AML-193 (cell line): ENCODE measurements around the gene ASXL2.
"Not testable (repeated sequence)": the region's sequence is repeated elsewhere in the genome, so short reads cannot be mapped to it uniquely, and the experiment has no call there.

Experiments used
- DNase-seq, 2 experiments: peaks; one replicate each; lab custom pipeline; 2025; lab: John Stamatoyannopoulos, UW

The ASXL2 gene

DNA sequence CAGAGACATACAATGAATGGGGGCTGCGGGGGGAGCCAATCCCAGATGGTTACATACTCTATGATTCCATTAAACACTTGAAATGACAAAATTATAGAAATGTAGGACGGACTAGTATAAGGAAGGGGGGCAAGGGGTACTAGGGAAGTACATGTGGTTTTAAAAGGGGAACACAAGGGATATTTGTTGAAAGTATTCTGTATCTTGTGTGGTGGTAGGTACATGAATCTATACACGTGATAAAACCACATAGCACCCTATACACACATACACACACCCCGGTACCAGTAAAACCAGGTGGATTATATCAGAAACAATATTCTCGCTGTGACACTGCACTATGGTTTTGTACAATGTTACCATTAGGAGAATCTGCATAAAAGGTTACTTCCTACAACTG lies 45.4 kb downstream of the ASXL2 start:
- DNase-seq: no peak

DNA sequence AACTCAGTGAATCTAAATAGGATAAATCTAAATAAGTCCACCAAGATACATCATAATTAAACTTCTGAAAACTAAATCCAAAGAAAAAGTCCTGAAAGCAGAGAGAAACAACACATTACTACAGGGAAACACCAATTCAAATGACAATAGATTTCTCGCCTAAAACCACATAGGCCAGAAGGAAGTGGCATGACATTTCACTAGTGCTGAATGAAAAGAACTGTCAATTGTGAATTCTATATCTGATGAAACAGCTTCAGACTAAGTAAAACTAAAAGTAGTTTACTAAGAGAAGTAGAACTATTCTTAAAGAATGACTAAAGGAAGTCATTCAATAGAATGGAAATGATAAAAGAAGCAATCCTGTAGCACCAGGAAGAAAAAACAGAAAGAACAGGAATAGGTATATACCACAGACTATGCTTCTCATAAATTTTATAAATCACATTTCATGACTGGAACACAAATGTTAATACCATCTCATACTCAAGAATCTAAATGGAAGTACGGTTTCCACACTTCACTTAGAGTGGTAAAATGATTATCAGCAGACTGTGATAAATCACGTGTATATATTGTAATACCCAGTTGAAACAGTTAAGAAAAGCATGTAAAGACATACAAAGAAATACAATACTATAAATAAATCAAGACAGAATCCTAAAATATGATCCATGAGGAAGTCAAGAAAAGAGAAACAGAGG lies 46.4 kb downstream of the ASXL2 start:
- DNase-seq: no peak

DNA sequence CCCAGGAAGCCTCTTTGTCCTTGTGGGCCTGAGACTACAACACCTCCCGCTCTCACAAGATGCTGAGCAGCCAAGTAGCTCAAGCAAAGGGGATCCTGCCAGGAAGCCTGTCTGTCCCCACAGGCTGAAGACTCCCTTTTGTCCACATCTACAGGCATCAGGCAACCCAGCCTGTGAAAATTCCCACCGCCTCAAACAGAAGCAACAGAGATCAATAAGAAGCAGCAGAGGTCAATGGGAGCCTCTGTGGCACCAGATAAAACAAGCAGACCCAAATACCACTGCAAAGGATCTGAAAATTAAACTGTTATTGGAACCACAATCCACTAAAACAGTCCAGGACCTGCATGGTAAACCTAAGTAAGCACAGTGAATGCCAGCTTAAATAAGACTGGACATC lies 48.5 kb downstream of the ASXL2 start:
- no peak for DNase-seq

DNA sequence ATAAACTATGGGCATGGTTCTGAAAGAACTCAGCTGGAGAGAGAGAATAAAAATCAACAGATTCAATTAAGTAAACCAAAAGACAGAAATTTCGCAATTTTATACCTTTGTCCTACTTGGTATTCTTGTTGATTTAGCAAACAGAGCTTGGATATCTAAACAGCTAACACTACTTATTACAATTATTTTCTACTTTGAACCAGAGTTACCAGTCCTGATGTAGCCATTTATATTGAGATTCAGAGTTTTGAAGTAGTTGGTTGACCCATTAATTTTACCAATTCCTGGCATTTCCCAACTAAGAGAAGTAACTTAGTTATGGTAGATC lies 48.9 kb downstream of the ASXL2 start:
- no peak for DNase-seq

DNA sequence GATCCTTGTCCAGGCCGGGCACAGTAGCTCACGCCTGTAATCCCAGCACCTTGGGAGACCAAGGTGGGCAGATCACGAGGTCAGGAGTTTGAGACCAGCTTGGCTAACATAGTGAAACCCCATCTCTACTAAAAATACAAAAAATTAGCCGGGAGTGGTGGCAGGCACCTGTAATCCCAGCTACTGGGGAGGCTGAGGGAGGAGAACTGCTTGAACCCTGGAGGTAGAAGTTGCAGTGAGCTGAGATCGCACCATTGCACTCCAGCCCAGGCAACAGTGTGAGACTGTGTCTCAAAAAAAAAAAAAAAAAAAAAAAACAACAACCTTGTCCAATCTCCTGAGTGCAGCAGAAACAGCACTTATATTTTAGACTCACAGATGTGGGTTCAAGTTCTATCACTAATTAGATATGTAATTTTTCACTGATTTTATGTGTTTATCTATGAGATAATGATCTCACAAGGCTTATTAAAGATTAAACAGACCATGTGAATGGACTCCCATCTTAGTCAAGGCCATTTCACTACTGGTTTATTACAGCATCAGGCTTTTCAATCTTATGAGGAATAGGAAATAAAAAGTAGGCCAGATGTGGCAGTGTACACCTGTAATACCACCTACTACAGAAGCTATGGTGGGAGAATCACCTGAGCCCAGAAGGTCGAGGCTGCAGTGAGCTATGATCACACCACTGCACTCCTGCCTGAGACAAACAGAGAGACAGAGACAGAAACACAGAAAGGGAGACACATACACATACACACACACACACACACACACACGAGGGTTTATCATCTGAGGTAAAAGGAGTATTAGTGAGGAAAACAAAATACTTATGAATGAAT lies 49.5 kb downstream of the ASXL2 start:
- DNase-seq: not testable (repeated sequence)

DNA sequence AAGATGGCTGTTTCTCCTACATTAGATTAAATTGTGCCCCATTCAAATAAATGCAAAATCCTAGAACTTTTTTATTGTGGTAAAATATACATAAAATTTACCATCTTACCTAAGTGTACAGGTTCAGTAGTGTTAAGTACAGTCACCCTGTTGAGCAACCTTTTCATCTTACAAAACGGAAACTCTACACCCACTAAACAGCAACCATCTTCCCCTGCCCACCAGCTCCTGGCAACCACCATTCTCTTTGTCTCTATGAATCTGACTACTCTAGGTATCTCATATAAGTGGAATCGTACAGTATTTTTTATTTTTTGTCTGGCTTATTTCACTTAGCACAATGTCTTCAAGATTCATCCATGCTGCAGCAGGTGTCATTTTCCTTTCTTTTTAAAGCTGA lies 53.0 kb downstream of the ASXL2 start:
- no peak for DNase-seq

DNA sequence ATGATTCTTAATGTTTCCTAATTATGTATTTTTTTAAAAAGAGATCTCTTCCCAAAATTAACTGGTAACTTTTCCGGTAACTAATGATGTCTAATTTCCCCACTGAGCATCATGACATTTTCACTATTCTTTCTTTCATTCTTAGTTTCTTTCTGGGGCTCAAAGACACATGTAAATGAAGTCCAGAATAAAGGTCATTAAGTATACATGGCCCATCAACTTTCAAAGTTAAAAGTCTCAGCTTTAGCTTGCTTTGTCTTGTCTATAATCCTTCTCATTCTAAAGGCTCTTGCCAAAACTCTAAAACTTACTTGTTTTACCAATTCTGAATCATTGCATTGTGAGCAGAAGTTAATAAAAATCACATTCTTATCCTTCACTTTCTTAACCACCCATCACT lies 53.6 kb downstream of the ASXL2 start:
- no peak for DNase-seq

DNA sequence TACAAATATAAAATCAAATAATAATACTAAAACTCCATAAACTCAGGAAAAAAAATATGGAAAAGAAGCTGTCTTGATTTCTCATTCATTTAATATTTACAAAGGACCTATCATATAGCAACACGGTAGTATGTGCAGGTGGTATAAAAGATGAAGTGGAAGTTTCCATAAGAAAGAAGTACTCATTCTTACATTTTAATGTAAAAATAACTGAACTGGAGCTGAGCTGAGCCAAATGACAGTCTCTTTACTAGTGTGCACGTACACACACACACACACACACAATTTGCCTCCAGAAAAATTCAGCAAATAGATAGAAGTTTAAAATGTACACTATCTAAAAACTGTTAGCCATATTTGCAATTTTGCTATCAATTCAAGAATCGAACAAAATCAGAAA lies 54.1 kb downstream of the ASXL2 start:
- DNase-seq: no peak

DNA sequence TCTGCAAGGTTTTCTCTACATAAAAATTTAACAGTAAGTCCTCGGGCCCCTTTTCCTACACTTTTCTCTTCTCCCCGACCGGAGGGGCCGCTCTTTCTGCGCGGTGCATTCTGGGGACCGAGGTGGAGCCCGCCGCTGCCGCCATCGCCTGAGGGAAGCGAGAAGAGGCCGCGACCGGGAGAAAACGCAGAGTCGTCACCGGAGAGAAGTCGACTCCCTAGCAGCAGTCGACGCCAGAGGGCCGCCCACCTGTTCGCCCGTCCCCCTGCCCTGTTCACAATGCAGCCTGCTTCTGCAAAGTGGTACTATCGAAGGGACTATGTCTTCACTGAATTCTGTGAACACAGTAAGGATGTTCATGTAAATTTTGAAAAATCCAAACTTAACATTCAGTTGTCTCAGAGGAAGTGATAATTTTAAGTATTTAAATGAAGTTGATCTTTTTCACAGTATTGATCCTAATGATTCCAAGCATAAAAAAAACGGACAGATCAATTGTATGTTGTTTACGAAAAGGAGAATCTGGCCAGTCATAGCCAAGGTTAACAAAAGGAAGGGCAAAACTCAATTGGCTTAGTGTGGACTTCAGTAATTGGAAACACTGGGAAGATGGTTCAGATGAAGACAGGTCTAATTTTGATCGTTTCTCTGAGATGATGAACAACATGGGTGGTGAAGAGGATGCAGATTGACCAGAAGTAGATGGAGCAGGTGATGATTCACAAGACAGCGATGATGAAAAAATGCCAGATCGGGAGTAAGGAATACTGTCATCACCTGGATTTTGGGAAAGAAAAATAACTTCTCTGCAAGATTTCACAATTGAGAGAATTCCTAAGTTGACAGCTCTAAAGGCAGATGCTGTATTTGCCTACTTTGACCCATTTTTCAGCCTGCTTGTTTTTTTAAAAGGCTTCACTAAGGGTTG lies 55.8 kb downstream of the ASXL2 start:
- DNase-seq: no peak

DNA sequence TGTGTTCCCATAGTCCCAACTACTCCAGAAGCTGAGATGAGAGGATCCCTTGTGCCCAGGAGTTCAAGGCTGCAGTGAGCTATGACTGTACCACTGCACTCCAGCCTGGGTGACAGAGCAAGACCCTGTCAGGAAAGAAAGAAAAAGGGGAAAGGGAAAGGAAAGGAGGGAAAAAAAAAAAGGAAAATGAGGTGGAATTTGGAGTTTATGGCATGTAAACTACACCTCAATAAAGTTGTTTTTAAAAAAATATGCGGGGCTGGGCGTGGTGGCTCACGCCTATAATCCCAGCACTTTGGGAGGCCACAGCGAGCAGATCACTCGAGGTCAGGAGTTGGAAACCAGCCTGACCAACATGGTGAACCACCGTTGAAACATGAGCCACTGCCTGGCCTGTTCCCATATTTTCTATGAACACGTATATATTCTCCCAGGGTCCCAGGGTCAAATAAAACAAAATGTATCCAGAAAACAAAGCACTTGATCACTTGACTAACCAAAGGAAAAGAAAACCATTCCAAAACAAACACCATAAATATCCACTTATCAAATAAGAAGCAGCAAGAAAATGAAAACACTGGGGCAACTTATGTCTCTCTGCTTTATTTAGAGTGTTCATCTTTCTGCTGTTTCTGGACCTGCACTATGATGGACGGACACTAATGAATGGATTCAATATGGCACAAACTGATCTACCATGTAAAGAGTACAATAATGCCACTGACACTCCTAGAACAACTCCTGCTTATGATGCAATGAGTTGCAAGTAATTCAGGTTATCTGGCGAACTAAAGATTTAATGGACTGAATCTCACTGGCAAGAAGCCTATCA lies 56.8 kb downstream of the ASXL2 start:
- DNase-seq: no peak

DNA sequence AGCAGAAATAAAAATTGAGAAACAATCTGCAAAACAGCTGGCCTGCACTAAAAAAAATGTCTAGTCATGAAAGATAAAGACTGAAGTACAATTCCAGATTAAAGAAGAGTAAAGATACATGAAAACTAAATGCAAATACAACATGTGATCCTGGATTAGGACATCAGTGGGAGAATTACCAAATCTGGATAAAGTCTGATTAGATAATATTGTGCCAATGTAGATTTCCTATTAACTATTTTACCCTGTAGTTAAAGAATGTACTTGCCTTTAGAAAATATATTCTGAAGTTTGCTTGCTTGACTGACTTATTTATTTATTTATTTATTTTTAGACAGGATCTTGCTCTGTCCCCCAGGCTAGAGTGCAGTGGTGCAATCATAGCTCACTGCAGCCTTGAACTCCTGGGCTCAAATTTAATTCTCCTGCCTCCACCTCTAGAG lies 58.7 kb downstream of the ASXL2 start:
- no peak for DNase-seq

DNA sequence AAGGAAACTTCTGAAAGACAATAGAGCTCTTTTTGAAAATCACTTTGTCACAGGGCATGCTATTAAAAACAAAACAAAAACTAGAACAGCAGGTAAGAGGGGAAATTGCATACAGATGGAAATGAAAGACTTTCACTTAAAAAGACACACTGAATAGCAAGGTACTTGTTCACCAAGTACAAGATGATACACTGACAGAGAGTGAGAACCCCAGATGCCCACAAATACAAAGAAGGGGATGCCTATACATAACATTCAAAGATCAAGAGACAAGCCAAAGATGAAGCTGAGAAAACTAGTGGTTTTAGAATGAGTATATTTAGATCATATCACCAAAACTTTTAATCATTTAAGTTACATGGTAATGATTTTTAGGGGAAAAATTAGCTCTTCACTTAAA lies 60.7 kb downstream of the ASXL2 start:
- no peak for DNase-seq

DNA sequence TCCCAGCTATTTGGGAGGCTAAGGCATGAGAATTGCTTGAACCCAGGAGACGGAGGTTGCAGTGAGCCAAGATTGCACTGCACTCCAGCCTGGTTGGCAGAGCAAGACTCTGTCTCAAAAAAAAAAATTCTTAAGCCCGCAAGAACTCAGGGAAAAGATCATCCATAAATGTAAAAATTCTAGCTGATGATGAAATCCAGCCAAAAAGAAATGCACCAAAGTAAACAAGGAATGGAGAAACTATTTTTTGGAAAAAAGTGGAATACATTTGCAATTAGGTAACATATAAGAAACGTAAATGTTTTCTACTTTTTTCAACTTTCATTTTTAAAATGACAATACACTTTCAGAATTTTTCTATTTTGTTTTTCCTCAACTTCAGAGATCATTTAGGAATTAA lies 61.3 kb downstream of the ASXL2 start:
- DNase-seq: no peak

DNA sequence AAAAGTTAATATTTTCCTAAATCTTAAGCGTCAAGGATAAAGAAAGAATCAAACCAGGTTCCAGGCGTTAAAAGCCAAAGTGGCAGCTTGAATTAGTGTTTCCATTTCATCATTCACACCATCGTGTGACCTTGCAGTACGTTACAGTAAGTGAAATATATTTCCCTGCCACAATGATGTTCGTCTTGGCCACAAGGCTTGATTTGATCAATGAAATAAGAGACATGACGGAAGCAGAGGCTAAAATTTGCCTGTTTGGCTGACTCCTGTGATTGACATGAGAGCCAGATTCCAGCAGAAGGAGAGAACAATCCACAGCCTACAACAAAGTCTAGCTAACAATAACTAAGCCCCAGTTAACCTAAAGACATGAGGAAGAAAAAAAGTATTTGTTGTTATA lies 62.0 kb downstream of the ASXL2 start:
- DNase-seq: no peak

DNA sequence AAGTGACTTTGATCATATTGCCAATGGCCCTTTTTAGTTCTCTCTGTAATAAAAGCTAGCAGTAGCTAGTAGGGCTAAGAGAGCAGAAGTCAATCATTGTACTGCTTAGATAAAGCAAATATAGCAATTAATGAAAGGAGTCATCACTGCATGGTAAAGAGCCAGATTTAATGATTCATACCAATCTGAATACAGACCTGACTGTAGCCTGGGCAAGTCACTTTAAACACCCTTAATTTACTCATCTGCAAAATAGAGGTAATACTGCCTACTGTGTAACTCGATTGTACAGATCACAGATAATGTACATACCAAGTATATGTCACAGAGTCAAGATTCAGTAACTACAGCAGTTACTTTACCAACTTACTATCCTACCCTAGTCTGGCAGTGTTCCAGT lies 63.6 kb downstream of the ASXL2 start:
- no peak for DNase-seq

DNA sequence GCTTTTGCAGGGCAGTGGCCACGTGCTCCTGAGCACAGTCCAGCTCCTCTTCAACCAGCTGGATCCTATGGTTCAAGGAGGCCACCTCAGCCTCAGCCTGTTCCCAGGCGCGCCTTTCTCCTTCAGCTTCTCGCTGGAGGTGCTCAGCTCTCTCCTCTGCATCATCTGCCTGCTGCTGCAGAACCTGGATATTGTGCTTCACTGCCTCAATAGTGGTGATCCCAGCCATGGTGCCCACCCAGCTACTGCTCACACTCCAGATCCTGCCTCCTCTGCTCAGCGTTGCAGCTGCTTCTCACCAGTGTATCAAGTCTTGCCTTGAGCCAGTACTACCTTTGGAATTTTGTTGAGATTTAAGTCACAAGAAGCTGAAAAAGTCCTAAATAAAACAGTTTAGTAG lies 67.9 kb downstream of the ASXL2 start:
- no peak for DNase-seq

DNA sequence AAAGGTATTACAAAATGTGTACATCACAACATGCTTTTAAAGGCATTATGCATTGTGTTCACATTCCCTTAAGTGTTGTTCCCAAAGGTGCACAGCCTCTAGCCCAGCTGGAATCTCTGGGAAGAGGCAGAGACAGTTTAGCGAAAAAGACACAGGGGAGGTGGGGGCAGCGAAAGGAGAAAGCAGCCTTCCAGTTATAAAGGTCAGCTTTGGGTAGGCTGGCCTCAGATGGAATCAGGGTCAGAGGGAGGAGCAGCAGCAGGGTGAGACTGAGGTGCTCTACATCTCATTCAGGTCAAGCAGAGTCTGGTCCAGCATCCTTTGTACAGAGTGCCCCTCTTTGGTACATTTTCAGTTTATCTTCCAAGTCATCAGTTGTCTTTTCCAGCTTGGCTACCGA lies 68.6 kb downstream of the ASXL2 start:
- DNase-seq: no peak

DNA sequence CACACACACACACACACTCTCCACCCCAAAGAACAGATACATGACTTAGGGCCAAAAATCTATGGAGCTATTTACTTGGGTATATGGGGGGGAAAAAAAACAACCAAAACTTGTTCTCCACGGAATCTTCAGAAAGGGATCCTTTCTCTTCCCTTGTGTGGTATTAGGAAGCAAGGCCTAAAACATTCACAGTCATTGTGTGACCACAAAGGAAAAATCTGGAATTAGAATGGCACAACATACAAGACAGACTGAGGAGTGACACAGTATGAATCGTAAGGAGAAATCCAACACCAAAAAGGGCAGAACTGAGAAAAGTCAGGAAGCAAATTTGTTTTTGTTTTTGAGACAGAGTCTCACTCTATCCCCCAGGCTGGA lies 70.3 kb downstream of the ASXL2 start:
- DNase-seq: no peak

DNA sequence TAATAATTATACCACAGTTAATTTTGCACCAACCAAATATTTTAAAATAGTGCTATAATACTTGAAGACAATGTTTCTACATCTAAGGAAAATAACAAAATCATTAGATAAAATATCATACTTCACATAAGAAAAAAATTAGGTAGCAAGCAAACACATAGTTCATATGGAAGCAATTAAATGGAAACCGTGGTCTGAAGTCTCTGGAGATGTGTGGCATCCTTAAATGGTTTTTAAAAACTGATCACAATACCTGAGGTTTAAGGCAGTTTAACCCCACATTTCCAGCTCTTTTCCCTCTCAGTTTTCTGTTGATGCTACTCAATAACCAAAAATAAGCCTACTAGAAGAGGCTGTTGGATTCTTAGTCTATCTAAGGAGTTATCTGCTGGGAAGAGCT lies 71.3 kb downstream of the ASXL2 start:
- DNase-seq: no peak

DNA sequence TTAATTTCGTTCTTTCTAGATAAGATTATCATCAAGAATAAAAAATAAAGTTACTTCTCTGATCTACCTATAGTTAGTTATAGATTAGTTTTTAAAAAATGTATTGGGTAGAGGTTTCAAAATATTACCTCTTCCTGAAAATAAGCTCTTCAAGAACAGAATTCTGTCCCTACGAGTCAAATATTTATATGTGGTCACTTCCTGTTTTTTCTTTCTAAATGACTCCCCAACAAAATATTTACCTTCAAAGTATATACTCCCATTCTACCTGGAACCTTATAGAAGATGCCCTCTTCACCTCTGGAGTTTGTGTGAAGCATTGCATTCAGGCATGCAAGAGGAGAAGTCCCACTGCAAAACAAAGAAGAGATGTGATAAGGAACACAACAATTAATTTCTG lies 72.3 kb downstream of the ASXL2 start:
- no peak for DNase-seq

DNA sequence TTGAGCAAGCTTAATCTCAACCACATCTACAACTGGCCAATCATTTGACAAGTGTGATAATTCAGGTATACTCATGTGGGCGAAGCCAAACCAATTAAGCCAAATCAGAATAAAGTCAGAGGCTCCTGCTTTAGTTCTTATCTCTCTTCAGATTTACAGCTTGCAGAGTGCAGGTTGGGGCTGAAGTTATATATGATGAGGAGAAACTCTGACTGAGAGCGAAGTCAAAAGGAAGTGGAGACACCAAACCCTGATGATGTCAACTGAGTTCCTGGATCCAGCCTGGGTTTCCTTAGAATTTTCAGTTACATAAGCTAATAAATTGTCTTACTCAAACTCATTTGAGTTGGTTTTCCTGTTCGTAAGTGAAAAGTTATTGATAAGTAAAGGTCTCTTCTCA lies 73.9 kb downstream of the ASXL2 start:
- DNase-seq: no peak

DNA sequence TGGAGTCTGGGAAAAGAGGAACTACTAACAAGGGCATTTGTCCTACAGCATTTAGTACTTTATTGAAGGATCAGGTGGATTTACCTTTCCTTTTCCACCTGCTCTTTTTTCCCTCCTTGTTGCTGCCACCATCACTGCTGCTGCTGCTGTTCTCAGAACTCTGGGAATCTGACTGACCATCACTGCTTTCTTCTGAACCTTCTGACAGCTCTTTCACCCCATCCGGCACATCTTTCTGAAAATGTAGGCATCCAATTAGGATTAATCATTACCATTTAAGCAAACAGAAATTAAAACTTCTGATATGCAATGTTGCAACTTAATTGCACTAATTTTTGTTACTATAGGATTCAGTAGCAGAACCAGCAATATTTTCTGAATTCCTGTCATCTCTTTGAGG lies 79.0 kb downstream of the ASXL2 start:
- no peak for DNase-seq
